ENCODE data around the gene LARP1. TPM values are rescaled to one million over a fixed set of nuclear protein-coding genes. Genes with fewer than 3 reads are reported as not detected.
"Not testable (repeated sequence)": the region's sequence is repeated elsewhere in the genome, so short reads cannot be mapped to it uniquely, and the experiment has no call there.

Gene LARP1
- total RNA-seq, 3 donors from 2014 or later: 64.0 to 123 (median 73.7) TPM

- intact Hi-C loops (cut with DNase I; ENCODE audit: low total_unique reads): no loop called here
- Histone ChIP-seq H3K4me1 (no peaks in the 10 kb centered on the region), H3K27me3 (no peaks in the 10 kb centered on the region), H3K4me3 (no peak overlapping the region), H3K9me3 (no peaks in the 10 kb centered on the region), H3K36me3 (no peaks in the 10 kb centered on the region), H3K27ac (peak overlapping the region in 1 of 2 donors; percentile 33)
- no peak for DNase-seq (ENCODE audit: low spot score in 2 of 2)
- TF ChIP-seq POLR2A (IDR thresholded peaks at IDR 0.05): no peak
- no peak for TF ChIP-seq POLR2AphosphoS5 (IDR thresholded peaks at IDR 0.05)
- TF ChIP-seq CTCF (IDR thresholded peaks at IDR 0.05): no peak
Observed at GRCh38 chr5:154728939-154729588, 26.1 kb upstream of the LARP1 start.

DNA sequence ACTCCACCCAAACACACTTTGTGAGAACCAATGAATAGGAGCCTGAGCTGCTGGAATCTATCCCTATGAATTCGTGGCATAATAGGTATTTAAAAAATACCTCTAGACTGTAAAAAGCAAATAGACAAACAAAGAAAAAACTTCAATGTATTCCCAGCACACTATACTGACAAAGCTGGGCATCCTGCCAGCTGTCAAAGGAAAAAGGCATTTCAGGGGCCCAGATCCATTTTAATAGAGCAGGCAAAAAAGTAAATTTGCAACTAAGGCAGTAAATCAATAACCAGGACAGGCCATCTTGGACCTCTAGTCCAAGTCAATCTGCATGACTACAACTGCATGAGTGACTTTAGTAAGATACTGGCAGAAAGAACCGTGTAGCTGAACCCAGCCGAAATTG, 25.6 kb upstream of the LARP1 start:
- TF ChIP-seq POLR2A (IDR thresholded peaks at IDR 0.05): no peak
- no peak for TF ChIP-seq CTCF (IDR thresholded peaks at IDR 0.05)
- TF ChIP-seq POLR2AphosphoS5 (IDR thresholded peaks at IDR 0.05): no peak
- Histone ChIP-seq H3K27me3 (no peaks in the 10 kb centered on the region), H3K4me3 (no peak overlapping the region), H3K4me1 (no peaks in the 10 kb centered on the region), H3K9me3 (no peaks in the 10 kb centered on the region), H3K27ac (peak overlapping the region in 1 of 2 donors; percentile 33), H3K36me3 (no peaks in the 10 kb centered on the region)
- intact Hi-C loops (cut with DNase I; ENCODE audit: low total_unique reads): no loop called here
- no peak for DNase-seq (ENCODE audit: low spot score in 2 of 2)

DNA sequence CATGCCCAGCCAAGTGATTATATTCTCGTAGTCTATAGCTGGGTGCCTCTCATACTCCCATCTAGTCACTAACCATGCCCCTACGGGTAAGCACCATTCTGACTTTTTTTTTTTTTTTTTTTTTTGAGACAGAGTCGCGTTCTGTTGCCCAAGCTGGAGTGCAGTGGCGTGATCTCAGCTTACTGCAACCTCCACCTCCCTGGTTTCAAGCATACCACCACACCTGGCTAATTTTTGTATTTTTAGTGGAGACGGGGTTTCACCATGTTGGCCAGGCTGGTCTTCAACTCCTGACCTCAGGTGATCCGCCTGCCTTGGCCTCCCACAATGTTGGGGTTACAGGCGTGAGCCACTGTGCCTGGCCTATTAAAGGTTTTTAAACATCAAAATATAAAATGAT, 24.4 kb upstream of the LARP1 start:
- H3K4me3 ChIP-seq; H3K27ac ChIP-seq; H3K4me1 ChIP-seq; intact Hi-C loops (cut with DNase I; ENCODE audit: low total_unique reads); H3K36me3 ChIP-seq; DNase-seq (ENCODE audit: low spot score in 2 of 2); H3K9me3 ChIP-seq; H3K27me3 ChIP-seq: not testable (repeated sequence)

DNA sequence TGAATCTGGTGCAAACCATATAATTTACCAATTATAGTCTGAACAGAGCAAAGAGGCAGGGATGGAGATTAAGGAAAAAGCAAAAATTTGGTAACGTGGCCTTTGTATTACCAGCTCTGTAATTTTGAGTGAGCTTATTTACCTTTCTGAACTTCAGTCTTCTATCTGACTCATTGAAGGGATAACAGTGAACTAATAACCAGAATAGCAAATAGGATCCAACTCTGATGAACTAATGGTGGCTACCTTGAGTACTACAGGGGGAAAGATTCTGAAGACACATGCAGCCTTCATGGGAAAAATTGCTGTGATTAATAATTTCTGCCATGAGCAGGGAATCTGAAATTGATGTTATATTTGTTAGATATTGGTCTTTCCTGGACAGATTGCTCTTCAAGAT, 23.0 kb upstream of the LARP1 start:
- no peaks in the 10 kb centered on the region for H3K27me3 ChIP-seq
- TF ChIP-seq POLR2AphosphoS5 (IDR thresholded peaks at IDR 0.05) (no peak), POLR2A (IDR thresholded peaks at IDR 0.05) (no peak), CTCF (IDR thresholded peaks at IDR 0.05) (no peak)
- intact Hi-C loops (cut with DNase I; ENCODE audit: low total_unique reads): no loop called here

DNA sequence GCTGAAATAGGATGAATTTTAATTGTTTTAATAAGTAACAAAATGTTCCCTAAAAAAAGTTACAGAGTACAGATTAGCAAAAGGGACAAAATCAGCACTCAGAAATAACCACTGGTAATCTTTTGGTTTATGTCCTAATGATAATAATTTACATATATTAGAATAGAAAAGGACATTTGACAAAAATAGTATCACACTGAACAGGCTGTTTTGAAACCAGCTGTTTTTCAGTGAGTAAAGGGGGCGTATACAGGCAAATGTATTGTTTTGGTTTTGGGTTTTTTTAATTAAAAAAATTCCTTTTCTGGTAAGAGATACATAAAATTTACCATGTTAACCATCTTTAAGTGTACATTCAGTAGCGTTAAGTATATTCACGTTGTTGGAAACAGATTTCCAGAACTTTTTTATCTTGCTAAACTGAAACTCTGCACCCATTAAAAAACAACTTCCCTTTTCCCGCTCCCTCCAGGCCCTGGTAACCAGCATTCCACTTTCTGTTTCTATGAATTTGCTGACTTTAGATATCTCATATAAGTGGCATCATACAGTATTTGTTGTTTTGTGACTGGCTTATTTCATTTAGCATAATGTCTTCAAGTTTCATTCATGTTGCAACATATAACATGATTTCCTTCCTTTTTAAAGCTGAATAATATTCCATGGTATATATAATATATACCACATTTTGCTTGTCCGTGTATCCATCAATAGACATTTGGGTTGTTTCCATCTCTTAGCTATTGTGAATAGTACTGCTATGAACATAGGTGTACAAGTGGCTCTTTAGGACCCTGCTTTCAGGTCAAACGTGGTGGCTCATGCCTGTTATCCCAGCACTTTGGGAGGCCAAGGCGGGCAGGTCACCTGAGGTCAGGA, 20.6 kb upstream of the LARP1 start:
- intact Hi-C loops (cut with DNase I; ENCODE audit: low total_unique reads): no loop called here
- no peaks in the 10 kb centered on the region for H3K4me1 ChIP-seq
- TF ChIP-seq POLR2A (IDR thresholded peaks at IDR 0.05) (no peak), CTCF (IDR thresholded peaks at IDR 0.05) (no peak), POLR2AphosphoS5 (IDR thresholded peaks at IDR 0.05) (no peak)
- H3K36me3 ChIP-seq: no peaks in the 10 kb centered on the region
- no peak overlapping the region for H3K4me3 ChIP-seq
- H3K9me3 ChIP-seq: no peaks in the 10 kb centered on the region
- DNase-seq (ENCODE audit: low spot score in 2 of 2): no peak
- no peaks in the 10 kb centered on the region for H3K27me3 ChIP-seq
- H3K27ac ChIP-seq: no peak overlapping the region

More for the DNA sequence above, 23.0 kb upstream of the LARP1 start:
- no peak for DNase-seq (ENCODE audit: low spot score in 2 of 2)
- no peaks in the 10 kb centered on the region for H3K4me1 ChIP-seq
- no peak overlapping the region for H3K27ac ChIP-seq
- H3K36me3 ChIP-seq: no peaks in the 10 kb centered on the region
- no peaks in the 10 kb centered on the region for H3K9me3 ChIP-seq
- H3K4me3 ChIP-seq: no peak overlapping the region

- H3K9me3 ChIP-seq; H3K27ac ChIP-seq; intact Hi-C loops (cut with DNase I; ENCODE audit: low total_unique reads); DNase-seq (ENCODE audit: low spot score in 2 of 2); H3K36me3 ChIP-seq; H3K4me3 ChIP-seq; H3K4me1 ChIP-seq; H3K27me3 ChIP-seq: not testable (repeated sequence)
Observed at GRCh38 chr5:154735362-154735761, 19.8 kb upstream of the LARP1 start.

DNA sequence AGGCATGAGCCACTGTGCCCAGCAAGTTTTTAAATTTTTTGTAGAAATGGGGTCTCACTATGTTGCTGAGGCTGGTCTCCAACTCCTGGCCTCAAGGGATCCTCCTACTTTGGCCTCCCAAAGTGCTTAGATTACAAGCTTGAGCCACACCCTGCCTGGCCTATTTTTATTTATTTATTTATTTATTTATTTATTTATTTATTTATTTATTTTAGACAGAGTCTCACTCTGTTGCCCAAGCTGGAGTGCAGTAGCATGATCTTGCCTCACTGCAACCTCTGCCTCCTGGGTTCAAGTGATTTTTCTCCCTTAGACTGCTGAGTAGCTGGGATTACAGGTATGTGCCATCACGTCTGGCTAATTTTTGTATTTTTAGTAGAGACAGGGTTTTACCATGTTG, 18.8 kb upstream of the LARP1 start:
- intact Hi-C loops (cut with DNase I; ENCODE audit: low total_unique reads); H3K9me3 ChIP-seq: not testable (repeated sequence)

More for the DNA sequence above, 18.8 kb upstream of the LARP1 start:
- H3K36me3 ChIP-seq; H3K4me1 ChIP-seq; H3K27ac ChIP-seq; DNase-seq (ENCODE audit: low spot score in 2 of 2); H3K27me3 ChIP-seq; H3K4me3 ChIP-seq: not testable (repeated sequence)
